Measurements from ENCODE around the gene PHF10.
"Not testable (repeated sequence)": the region's sequence is repeated elsewhere in the genome, so short reads cannot be mapped to it uniquely, and the experiment has no call there.

PHF10 gene

DNA sequence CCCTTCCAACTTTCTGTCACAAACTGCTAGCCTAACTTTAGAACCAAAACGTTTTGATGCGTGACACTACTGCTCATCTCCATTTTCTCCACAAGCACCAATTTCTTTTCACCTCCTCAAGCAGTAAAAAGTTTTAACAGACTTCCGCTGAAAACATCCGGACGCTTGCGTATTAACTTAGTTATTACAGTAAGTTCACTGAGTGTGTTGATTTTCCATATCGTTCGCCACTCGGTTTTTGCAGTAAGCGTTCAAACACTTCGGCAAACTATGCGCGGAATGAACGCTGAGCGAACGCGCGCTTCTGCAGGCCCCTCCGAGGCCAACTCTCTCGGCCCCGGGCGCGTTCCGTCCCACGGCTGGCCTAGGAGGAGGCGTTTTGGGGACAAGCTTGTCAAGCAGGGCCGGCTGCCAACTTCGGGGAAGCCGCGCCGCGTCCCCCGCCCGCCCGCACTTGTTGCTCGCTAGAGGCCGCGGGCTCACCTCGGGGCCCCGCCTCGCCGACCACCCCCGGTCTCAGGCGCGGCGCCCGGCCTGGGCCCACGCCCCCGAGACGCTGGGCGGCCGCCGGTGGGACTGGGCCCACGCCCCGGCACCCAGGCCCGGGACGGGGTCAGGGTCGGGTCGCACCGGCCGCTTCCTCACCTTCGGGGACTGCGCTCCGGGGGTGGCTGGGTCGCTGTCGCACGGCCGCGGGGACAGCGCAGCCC lies 945 bp downstream of the PHF10 start:
- in situ Hi-C loops (cut with MboI; ENCODE audit: low sequenced_read_pairs): no loop called here

DNA sequence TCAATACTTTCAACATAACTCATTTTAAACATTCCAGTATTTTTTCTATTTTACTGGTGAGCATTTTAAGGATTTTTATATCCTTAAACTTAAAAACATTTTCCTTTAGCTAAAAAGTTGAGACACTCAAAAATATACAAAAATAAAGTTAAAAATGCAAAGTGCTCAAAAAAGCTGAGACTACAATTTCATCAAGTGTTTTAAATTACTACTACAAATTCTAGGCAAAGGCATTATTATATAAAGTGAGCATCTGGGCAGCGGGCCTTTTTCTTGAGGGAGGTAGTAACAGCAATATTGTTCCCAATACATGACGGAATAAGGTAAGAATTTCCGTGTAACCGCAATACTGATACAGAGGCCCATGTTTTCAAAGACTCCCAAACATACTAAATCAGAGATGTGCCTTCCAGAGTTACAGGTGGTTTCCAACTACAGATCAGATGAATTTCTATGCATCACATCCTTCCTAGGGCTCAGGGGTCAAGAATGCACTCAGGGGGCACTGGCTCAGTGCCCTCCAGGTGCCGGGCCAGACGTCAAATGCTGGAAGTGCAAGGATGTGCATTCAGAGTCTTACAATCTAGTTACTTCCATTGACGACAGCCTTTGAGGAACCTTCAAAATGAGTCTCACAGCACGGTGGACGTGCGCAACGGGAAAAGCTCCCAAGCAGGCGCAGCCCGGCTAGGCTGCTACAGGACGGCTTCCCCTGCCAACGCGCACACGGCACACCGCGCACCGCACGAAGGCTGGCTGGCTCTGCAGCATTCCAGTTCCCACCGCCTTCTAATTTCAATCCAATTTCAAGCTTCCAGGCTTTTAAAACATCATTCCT lies 1.7 kb downstream of the PHF10 start:
- in situ Hi-C loops (cut with MboI; ENCODE audit: low sequenced_read_pairs): no loop called here

DNA sequence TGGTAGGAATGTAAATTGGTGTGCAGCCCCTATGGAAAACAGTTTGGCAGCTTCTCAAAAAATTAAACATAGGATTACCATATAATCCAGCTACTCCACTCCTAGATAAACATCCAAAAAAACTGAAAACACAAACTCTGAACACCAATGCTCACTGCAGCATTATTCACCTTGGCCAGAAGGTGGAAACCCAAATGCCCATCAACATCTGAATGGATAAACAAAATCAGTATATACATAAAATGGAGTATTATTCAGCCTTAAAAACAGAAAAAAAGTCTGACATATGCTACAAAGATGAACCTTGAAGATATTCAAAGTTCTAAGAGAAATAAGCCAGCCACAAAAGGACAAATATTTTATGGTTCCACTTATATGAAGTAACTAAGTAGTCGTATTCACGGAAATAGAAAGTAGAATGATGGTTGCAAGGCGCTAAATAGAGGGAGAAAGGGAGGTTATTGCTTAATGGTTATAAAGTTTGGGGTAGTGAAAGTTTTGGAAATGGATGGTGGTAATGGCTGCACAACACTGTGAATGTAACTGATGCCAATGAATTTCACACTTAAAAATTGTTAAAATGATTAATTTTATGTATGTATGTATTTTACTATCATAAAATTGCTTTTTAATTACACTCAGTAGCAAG lies 4.0 kb downstream of the PHF10 start:
- in situ Hi-C loops (cut with MboI; ENCODE audit: low sequenced_read_pairs): no loop called here

DNA sequence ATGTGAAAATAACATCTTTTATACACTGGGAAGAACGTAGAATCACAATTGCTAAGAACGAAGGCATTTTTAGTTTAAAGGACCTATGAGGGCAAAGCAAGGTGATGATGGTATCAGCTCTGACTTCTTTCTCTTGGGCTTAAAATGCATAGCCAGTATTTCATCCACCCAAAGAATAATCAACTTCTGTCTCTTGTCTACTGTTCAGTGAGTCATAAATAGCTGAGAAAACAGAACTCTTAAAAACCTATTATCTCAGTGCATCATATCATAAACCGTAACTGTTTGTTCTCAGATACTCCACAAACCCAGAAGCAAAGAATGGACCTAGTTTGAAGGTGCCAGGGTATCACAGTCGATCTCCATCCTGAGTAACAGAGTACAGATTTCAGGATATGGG lies 5.2 kb downstream of the PHF10 start:
- in situ Hi-C loops (cut with MboI; ENCODE audit: low sequenced_read_pairs): no loop called here

DNA sequence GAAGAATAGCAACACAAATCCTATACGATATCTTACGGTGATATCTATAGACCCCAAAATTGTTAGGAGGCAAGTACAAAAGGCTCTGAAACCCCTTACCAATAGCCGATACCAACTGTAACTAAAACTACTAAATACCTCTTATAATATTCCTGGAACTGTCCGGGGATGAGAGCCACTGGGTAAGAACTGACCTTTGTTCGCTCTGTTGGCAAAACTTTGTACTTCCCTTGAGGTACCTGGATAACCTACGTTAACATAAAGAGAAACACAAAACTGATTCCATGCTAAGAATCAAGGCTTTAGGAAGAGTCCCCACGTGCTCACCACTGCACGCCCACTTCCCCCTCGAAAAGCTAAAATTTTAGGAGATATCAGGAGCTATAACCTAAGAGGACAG lies 9.7 kb downstream of the PHF10 start:
- in situ Hi-C loops (cut with MboI; ENCODE audit: low sequenced_read_pairs): no loop called here

DNA sequence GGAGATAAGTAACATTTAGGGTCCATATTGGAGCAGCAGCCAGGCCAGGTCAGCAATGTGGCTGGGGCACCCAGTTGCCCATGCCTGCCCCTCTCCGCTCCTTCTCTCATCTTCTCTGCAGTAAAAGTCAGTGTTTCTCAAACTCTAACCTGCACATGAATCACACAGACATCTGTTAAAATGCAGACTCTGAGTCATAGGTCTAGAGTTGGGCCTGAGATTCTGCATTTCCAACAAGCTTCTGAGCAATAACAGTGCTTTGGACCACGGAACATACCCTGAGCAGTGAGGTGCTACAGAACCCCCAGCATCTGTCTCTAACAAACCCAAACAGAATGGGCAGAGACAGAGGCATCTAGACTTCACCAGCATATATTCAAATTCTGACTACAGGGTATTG lies 10.1 kb downstream of the PHF10 start:
- in situ Hi-C loops (cut with MboI; ENCODE audit: low sequenced_read_pairs): no loop called here

DNA sequence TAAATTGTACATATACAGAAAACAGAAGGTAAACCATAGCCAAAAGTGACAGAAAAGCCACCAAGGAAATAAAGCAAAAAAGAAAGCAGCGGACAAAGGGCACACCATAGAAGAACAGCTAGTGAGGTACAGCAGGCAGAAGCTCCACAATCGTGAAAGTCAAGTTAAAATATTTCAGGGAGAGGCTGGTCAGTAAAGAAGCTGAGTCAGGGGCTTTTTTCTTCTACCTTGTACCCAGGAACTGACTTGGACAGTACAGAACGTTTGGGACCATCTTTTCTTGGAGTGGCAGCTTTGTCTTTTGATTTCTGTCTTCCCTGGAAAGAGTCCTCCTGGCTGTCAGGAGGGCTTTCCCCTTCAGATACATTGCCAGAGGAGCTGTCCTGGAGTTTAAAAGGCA lies 14.3 kb downstream of the PHF10 start:
- in situ Hi-C loops (cut with MboI; ENCODE audit: low sequenced_read_pairs): no loop called here

DNA sequence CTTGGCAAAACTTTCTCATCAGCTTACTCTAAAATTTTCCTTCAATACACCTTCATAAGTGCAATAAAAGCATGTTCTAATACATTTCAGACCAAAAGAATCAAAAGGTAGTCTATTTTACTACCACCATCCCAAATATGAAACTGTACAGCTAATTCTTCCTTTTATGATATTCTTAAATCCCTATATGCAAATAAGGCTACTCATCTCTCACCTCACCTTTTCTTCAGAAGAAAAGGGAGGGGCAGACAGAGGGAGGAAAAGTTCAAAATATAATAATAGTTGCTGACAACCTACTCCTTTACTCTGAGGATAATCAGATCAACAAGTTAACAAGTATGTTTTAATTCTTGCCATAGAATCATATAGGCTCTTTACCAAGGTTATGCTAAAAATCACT lies 15.0 kb downstream of the PHF10 start:
- in situ Hi-C loops (cut with MboI; ENCODE audit: low sequenced_read_pairs): no loop called here

DNA sequence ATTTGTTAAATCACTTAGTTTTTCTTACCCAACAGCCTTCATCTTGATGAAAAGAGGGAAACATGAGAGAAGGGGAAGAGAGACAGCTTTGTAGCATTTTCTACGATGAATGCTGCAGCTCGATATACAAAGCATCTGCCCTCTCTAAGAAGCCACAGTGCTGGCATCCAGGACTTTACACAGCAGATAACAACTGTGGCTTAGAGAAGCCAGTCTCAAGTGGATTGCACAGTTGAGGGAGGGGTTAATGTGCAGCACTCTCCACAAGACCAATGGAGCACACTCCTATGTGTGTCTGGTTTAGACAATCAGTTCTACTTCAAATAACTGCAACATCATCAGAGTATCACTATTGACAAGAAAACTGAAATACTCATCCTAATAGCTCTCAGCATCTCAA lies 16.5 kb downstream of the PHF10 start:
- in situ Hi-C loops (cut with MboI; ENCODE audit: low sequenced_read_pairs): no loop called here

DNA sequence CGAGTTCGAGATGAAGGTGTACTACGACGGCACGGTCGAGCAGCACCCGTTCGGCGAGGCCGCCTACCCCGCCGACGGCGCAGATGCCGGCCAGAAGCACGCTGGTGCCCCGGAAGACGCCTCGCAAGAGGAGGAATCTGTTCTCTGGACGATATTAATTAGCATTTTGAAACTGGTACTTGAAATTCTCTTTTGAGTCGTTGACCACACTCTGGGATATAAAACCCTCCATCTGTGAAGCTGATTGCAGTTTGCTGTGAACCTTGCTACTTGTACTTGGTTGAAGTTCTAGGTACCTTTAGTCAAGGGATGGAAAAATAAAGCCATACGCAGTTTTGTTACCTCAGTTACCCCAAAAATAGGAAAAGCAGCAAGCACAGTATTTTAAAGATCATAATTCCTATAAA lies 21.5 kb downstream of the PHF10 start:
- in situ Hi-C loops (cut with MboI; ENCODE audit: low sequenced_read_pairs): no loop called here

DNA sequence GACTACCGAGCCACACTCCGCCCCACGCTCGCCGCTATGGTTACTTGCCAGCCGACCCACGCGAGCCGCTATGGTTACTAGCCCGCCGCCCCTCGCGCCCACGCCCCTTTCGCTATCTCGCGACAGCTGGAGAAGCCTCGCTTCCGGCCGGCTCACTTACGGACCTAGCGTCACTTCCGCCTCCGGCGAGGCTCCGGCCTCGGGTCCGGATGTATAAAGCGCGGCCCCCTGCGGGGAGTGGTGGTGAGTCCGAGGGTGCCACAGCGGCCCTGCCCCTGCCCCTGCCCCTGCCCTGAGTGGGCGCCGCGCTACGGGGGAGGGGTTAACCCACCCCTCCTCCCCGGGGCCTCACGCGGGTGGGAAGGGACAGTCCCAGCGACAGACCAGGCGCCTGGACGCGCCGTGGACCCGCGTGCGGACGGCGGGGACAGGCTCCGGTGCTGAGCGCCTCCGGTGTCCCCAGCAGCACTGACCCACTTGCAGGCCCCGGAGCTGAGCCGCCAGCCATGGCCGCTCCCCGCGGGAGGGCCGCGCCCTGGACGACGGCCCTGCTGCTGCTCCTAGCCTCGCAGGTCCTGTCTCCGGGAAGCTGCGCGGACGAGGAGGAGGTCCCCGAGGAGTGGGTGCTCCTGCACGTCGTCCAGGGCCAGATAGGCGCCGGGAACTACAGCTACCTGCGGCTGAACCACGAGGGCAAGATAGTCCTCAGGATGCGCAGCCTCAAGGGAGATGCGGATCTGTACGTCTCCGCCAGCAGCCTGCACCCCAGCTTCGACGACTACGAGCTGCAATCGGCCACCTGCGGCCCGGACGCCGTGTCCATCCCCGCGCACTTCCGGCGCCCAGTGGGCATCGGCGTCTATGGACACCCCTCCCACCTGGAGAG lies 22.1 kb downstream of the PHF10 start, which contains the start of the genes C6orf120 and WDR27:
Gene C6orf120, plus strand, starts transcription at position 173 of the 886 bp plus-strand sequence. Its CDS starts 334 bp downstream, at position 507.
Gene WDR27, minus strand, starts transcription at position 76 of the 886 bp plus-strand sequence. CDS start 13,024 bp downstream, outside the sequence.
- in situ Hi-C loops (cut with MboI; ENCODE audit: low sequenced_read_pairs): no loop called here

DNA sequence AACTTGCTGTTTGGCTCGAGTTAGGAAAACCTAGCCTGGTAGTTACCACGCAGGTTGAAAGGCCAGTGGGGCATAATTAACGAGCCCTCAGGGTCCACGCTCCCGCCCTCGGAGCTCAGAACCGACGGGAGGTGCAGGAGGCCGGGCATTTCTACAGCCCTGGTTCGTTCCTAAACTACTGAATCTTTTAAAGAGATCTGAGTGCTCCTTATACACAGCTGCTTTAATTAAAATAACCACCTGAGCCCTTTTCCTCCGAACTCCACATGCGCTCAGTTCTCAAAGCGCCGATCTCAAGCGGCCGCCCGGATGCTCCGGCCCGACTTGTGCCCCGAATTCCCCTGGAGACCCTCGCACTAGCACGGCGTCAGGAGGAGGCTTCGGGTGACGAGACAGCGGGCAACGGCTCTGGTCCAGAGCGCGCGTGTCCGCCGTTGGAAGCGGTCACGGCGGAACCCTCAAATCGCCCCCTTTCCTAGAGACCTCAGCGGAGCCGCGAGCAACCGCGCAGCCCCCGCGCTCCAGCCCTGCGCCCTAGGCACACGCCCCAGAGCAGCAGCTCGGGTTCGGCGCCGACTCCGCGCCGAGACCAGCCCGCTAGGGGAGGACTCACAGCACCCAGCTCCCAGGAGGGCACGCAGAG lies 22.9 kb downstream of the PHF10 start:
- in situ Hi-C loops (cut with MboI; ENCODE audit: low sequenced_read_pairs): no loop called here

DNA sequence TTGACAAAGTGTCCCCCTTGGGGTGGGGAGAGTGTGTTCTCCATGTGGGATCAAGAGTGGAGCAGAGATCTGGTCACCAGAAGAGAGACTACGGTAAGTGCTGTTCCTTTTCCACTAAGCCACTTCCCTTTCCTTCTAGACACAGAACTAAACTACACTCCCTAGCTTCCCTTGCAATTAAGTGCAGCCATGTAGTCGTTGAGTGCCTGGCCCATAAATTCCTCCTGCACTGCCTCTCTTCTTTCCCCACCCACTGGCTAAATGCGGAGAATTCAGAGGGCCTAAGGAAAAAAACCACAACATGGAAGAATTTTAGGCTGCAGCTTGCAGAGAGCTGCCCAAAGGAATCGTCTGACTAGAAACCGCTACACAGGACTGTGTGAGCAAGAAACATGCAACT lies 24.0 kb downstream of the PHF10 start:
- in situ Hi-C loops (cut with MboI; ENCODE audit: low sequenced_read_pairs): no loop called here

DNA sequence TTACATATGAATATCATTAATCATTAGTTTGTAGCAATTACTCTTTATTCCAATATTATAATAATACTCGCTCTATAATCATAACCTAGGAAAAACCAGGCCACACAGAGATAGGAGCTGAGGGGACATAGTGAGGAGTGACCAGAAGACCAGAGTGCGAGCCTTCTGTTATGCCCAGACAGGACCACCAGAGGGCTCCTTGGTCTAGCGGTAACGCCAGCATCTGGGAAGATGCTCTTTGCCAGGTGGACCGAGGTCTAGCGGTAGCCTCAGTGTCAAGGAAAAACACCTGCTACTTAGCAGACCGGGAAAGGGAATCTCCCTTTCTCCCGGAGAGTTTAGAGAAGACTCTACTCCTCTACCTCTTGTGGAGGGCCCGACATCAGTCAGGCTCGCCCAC lies 27.2 kb downstream of the PHF10 start:
- in situ Hi-C loops (cut with MboI; ENCODE audit: low sequenced_read_pairs): not testable (repeated sequence)

DNA sequence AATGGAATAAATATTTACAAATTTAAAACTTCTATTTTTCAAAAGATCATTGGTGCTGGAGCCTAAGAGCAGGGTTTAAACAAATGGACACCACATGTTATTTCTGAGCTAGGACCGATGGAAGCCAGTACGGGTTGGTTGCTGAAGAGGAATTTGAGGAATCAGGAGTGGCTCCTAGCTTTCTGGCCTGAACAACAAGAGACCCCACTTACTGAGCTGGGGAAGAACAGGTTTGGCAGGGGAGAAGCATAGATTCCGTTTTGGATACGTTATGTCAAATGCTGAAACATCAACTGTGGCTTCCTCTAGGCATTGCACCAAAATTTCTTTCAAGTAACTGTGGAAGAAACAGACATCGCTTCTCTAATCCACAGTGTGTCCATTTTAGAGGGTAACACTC lies 29.2 kb downstream of the PHF10 start:
- in situ Hi-C loops (cut with MboI; ENCODE audit: low sequenced_read_pairs): no loop called here

DNA sequence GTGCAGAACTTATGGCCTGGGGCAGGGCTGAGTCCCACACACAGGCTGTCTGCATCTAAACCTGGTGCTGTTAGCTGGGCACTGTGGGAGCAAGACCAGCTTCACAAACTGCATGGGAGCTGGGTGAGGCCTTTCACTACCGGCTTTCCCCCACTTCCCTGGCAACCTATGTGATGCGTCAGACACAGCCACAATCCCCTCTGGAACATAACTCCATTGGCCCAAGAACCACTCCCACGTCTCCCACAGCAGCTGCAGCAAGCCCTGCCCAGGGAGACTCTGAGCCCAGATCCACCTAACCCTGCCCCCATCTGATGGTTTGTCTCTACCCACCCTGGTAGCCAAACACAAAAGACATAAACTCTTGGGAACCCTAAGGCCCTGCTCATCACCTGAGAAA lies 31.8 kb downstream of the PHF10 start:
- in situ Hi-C loops (cut with MboI; ENCODE audit: low sequenced_read_pairs): no loop called here

DNA sequence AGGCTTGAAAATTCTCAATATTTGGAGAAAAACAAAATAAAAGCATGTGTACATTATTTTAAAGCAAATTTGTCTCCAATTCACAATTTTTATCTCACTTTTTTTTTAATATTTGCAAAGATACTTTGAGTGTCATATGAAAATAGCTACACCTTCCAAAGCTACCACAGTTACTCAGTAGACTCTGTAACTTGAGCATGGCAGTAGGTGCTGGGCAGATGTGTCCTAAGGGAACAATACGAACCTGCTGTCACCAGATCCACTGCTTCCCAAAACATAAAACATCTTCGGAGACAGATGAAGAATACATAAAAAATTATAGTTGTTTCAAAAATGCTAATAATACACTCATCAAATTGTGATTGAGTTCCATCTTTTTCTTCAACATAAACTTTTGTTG lies 33.0 kb downstream of the PHF10 start:
- in situ Hi-C loops (cut with MboI; ENCODE audit: low sequenced_read_pairs): no loop called here

DNA sequence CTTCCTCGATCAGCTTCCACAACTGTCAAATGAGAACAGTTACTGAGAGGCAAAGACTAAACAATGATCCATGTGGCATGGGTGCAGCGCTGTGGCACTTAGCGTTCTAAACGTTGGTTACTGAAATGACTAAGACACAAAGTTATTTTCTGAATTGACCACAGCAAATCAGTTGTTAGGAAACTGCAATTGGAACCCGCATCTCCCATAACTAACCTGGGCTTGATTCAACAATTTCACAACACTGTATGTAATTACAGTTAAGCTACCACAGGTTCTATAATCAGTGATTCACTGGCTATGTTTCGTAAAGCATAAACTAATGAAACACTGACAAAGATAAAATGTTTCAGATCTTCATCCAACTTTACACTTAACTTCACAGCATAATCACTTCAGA lies 35.0 kb downstream of the PHF10 start:
- in situ Hi-C loops (cut with MboI; ENCODE audit: low sequenced_read_pairs): no loop called here

DNA sequence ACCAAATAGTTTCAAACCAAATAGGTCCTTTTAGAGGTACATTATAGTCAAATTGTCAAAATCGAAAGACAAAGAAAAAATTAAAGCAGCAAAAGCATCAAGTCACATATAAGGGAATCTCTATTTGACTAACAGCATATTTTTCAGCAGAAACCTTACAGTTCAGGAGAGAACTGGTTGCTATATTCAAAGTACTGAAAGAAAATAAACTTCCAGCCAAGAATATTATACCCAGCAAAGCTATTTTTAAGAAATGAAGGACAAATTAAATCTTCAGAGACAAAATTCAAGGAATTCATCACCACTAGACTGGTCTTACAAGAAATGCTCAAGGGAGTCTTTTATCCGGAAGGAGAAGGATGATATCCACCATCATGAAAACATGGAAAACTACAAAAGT lies 38.4 kb downstream of the PHF10 start:
- in situ Hi-C loops (cut with MboI; ENCODE audit: low sequenced_read_pairs): no loop called here

DNA sequence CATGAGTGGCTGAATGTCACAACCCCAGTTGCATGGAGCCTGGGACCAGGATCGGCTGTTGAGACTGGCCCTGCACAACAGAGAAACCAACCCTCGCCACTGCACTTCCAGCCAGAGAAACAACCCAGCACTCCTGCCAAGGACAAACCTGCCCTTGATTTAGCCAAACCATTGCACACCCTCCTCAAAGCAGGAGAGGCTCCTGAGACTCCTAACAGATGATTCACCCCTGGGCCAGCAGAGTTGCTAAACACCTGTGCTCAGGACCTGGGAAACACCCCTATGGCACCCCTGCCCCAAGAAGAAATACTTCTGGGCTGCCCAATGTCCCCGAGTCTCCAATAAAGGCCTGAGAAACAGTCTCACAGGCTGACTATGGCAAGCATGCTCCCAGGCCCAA lies 40.2 kb downstream of the PHF10 start:
- in situ Hi-C loops (cut with MboI; ENCODE audit: low sequenced_read_pairs): no loop called here

Data from hTERT RPE-1 (cell line).